Measurements from ENCODE around the gene ME1. TPM values are rescaled to one million over a fixed set of nuclear protein-coding genes. Genes with fewer than 3 reads are reported as not detected.

Gene ME1
- total and polyA plus RNA-seq, 9 of the 15 experiments (the other 6 are each of a cell fraction or from before 2014, with no cell fraction given): 3.2 to 10.4 (median 5.5) TPM

- TF ChIP-seq ZNF395 (CRISPR knock-in tag; IDR thresholded peaks at IDR 0.05): no peak
- no peak for TF ChIP-seq HNRNPLL (IDR thresholded peaks at IDR 0.05; ENCODE audit: low read depth, low read length, poor library complexity, severe bottlenecking)
- no peak for TF ChIP-seq ZFP30 (CRISPR knock-in tag; IDR thresholded peaks at IDR 0.05; ENCODE audit: borderline replicate concordance)
- no peak for TF ChIP-seq MAFG (tag; conservative IDR thresholded peaks at IDR 0.05)
- no peak for TF ChIP-seq AFF4 (CRISPR knock-in tag; IDR thresholded peaks at IDR 0.05)
- TF ChIP-seq ZNF511 (CRISPR knock-in tag; IDR thresholded peaks at IDR 0.05): no peak
- TF ChIP-seq ZNF140 (CRISPR knock-in tag; IDR thresholded peaks at IDR 0.05): no peak
- TF ChIP-seq YY1 (IDR thresholded peaks at IDR 0.05; ENCODE audit: borderline replicate concordance in 1 of 3, control insufficient read depth in 1 of 3, extremely low read depth in 1 of 3, insufficient read depth in 3 of 3, insufficient read length in 1 of 3, insufficient replicate concordance in 2 of 3, low read depth in 1 of 3, low read length in 2 of 3): peak in 1 of 3 experiments; percentile 47
- no peak for TF ChIP-seq FIP1L1 (IDR thresholded peaks at IDR 0.05; ENCODE audit: low read depth, low read length, poor library complexity, severe bottlenecking)
- no peak for TF ChIP-seq SAP30 (IDR thresholded peaks at IDR 0.05; ENCODE audit: borderline replicate concordance, insufficient read depth, low read depth, low read length, poor library complexity, severe bottlenecking)
- no peak for TF ChIP-seq ARNT (IDR thresholded peaks at IDR 0.05)
- TF ChIP-seq USF2 (CRISPR knock-in tag; IDR thresholded peaks at IDR 0.05): no peak
- no peak for TF ChIP-seq ZBTB49 (CRISPR knock-in tag; IDR thresholded peaks at IDR 0.05; ENCODE audit: borderline replicate concordance)
Measured at GRCh38 chr6:83467620-83468036, 36.8 kb upstream of the ME1 start (continued).

All from K562 (cell line).